ENCODE data around the gene MS4A12. TPM values are rescaled to one million over a fixed set of nuclear protein-coding genes. Genes with fewer than 3 reads are reported as not detected.

Gene MS4A12
- total RNA-seq, 1 donor from 2014 or later: not detected

- Histone ChIP-seq H3K9ac (no peak overlapping the region), H3K4me3 (no peak overlapping the region), H3K27me3 (no peaks in the 10 kb centered on the region), H3K36me3 (no peaks in the 10 kb centered on the region), H3K27ac (no peak overlapping the region), H3K79me2 (ENCODE audit: low read depth) (no peaks in the 10 kb centered on the region), H3F3A (ENCODE audit: low read depth) (no peaks in the 10 kb centered on the region), H3K4me2 (no peak overlapping the region), H4K20me1 (ENCODE audit: low read depth) (no peaks in the 10 kb centered on the region), H3K9me3 (ENCODE audit: low read depth) (no peaks in the 10 kb centered on the region), H3K4me1 (no peaks in the 10 kb centered on the region), H2AFZ (replicated peaks) (no peak overlapping the region)
- H3K27me3 Mint-ChIP-seq (ENCODE audit: insufficient read depth, low read depth): no peaks in the 10 kb centered on the region
- H3K9me3 Mint-ChIP-seq: no peaks in the 10 kb centered on the region
- H3K4me3 Mint-ChIP-seq: no peak overlapping the region
- DNase-seq (ENCODE audit: low spot score): no peak
- H3K36me3 Mint-ChIP-seq: no peaks in the 10 kb centered on the region
- H3K27ac Mint-ChIP-seq: no peak overlapping the region
- TF ChIP-seq CTCF (IDR thresholded peaks at IDR 0.05) (no peak), EZH2phosphoT487 (IDR thresholded peaks at IDR 0.05) (no peak), EZH2 (IDR thresholded peaks at IDR 0.05) (no peak)
- no peaks in the 10 kb centered on the region for H3K4me1 Mint-ChIP-seq
These were observed 33.2 kb upstream of the MS4A12 start for GRCh38 chr11:60459345-60459744.

- H3K36me3 Mint-ChIP-seq: no peaks in the 10 kb centered on the region
- no peaks in the 10 kb centered on the region for H3F3A ChIP-seq (ENCODE audit: low read depth)
- no peak overlapping the region for H3K4me3 ChIP-seq
- no peaks in the 10 kb centered on the region for H4K20me1 ChIP-seq (ENCODE audit: low read depth)
- H3K27me3 ChIP-seq: no peaks in the 10 kb centered on the region
- no peaks in the 10 kb centered on the region for H3K9me3 ChIP-seq (ENCODE audit: low read depth)
- DNase-seq (ENCODE audit: low spot score): no peak
- H3K27ac Mint-ChIP-seq: no peak overlapping the region
- H3K36me3 ChIP-seq: no peaks in the 10 kb centered on the region
- H3K4me1 Mint-ChIP-seq: no peaks in the 10 kb centered on the region
- no peaks in the 10 kb centered on the region for H3K27me3 Mint-ChIP-seq (ENCODE audit: insufficient read depth, low read depth)
- H3K4me2 ChIP-seq: no peak overlapping the region
- no peak overlapping the region for H3K4me3 Mint-ChIP-seq
- H2AFZ ChIP-seq (replicated peaks): no peak overlapping the region
- no peaks in the 10 kb centered on the region for H3K79me2 ChIP-seq (ENCODE audit: low read depth)
- no peak overlapping the region for H3K27ac ChIP-seq
- no peak overlapping the region for H3K9ac ChIP-seq
- no peaks in the 10 kb centered on the region for H3K4me1 ChIP-seq
- no peak for TF ChIP-seq EZH2phosphoT487 (IDR thresholded peaks at IDR 0.05)
- TF ChIP-seq CTCF (IDR thresholded peaks at IDR 0.05): no peak
- TF ChIP-seq EZH2 (IDR thresholded peaks at IDR 0.05): no peak
- H3K9me3 Mint-ChIP-seq: no peaks in the 10 kb centered on the region
These were observed 23.7 kb upstream of the MS4A12 start for GRCh38 chr11:60468829-60469228.

- no peaks in the 10 kb centered on the region for H4K20me1 ChIP-seq (ENCODE audit: low read depth)
- Mint-ChIP-seq H3K27ac (no peak overlapping the region), H3K27me3 (ENCODE audit: insufficient read depth, low read depth) (no peaks in the 10 kb centered on the region), H3K4me1 (no peaks in the 10 kb centered on the region), H3K4me3 (no peak overlapping the region), H3K9me3 (no peaks in the 10 kb centered on the region), H3K36me3 (no peaks in the 10 kb centered on the region)
- no peak overlapping the region for H2AFZ ChIP-seq (replicated peaks)
- no peak overlapping the region for H3K4me3 ChIP-seq
- H3K4me2 ChIP-seq: no peak overlapping the region
- no peaks in the 10 kb centered on the region for H3K36me3 ChIP-seq
- no peak overlapping the region for H3K9ac ChIP-seq
- H3F3A ChIP-seq (ENCODE audit: low read depth): no peaks in the 10 kb centered on the region
- H3K9me3 ChIP-seq (ENCODE audit: low read depth): no peaks in the 10 kb centered on the region
- TF ChIP-seq EZH2phosphoT487 (IDR thresholded peaks at IDR 0.05): no peak
- TF ChIP-seq CTCF (IDR thresholded peaks at IDR 0.05): no peak
- no peak for TF ChIP-seq EZH2 (IDR thresholded peaks at IDR 0.05)
- no peaks in the 10 kb centered on the region for H3K4me1 ChIP-seq
- H3K27ac ChIP-seq: no peak overlapping the region
- DNase-seq (ENCODE audit: low spot score): no peak
- H3K79me2 ChIP-seq (ENCODE audit: low read depth): no peaks in the 10 kb centered on the region
- no peaks in the 10 kb centered on the region for H3K27me3 ChIP-seq
These were observed 22.9 kb upstream of the MS4A12 start for GRCh38 chr11:60469723-60470122.
